ENCODE data around the gene AGBL5. TPM values are rescaled to one million over a fixed set of nuclear protein-coding genes. Genes with fewer than 3 reads are reported as not detected.

AGBL5 gene
- total and polyA plus RNA-seq, 12 donors = 4.2 to 16.8 (median 10.4) TPM

DNA sequence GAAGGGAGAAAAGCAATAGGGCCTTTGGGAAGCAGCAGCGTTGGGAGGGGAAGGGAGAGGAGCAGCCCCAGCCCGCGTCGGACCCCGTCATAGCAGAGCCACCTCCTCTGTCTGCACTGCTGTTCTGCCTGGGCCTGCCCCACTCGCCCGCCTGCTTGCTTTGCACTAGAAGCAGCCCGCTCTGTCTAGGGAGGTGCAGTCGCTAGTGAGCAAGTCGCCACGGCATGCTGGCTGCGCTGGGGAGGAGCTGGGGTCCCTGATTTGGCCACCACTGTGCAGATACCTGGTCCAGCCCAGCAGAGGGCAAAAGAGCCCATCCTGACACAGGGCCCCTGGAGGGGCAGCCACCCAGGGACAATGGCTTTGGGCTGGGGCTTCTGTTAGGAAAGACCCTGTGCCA is 26.7 kb upstream of the AGBL5 start:
- 92 to 94% methylated on average over 12 of the region's 12 CpGs for WGBS, 2 donors
- TF ChIP-seq, protein P1, sequence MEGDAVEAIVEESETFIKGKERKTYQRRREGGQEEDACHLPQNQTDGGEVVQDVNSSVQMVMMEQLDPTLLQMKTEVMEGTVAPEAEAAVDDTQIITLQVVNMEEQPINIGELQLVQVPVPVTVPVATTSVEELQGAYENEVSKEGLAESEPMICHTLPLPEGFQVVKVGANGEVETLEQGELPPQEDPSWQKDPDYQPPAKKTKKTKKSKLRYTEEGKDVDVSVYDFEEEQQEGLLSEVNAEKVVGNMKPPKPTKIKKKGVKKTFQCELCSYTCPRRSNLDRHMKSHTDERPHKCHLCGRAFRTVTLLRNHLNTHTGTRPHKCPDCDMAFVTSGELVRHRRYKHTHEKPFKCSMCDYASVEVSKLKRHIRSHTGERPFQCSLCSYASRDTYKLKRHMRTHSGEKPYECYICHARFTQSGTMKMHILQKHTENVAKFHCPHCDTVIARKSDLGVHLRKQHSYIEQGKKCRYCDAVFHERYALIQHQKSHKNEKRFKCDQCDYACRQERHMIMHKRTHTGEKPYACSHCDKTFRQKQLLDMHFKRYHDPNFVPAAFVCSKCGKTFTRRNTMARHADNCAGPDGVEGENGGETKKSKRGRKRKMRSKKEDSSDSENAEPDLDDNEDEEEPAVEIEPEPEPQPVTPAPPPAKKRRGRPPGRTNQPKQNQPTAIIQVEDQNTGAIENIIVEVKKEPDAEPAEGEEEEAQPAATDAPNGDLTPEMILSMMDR (IDR thresholded peaks at IDR 0.05) = no peak
- Histone ChIP-seq H3K27ac (no peak overlapping the region), H3K9me3 (no peaks in the 10 kb centered on the region), H3K4me3 (no peak overlapping the region), H3K36me3 (peaks cover 0 to 71% (median 4%) of the 10 kb centered on the region in 9 donors), H3K27me3 (no peaks in the 10 kb centered on the region), H3K4me1 (peaks cover 0 to 20% (median 8%) of the 10 kb centered on the region in 9 donors)
- DNase-seq (no peak), ATAC-seq (no peak)
- intact Hi-C loops (cut with DNase I) = loop anchor here in 1 of 10 donors (10.0 kb wide), 1 partner anchor 180 kb away; the partner anchor contains the start of gene DPYSL5

DNA sequence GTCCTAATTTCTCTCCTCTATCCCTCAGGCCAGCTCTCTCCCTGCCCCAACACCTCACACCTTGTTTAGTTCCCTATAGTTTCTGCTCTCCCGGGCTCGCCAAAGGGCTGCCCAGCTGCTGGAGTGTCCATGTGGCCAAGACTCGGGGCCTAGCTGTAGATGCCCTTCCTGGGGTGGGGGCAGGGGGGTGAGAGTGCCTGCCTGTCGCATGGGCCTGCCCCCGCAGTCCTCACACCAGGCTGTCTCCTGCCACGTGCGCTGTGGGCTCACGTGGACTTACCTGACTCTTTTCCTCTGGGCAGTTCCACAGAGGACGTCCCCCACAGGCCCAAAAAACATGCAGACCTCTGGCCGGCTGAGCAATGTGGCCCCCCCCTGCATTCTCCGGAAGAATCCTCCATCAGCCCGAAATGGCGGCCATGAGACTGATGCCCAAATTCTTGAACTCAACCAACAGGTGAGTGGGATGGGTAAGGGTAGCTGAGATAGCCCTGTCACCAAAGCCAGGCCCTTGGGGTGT is 26.1 kb upstream of the AGBL5 start:
- TF ChIP-seq, protein P1 (IDR thresholded peaks at IDR 0.05) = no peak
- peaks cover 0 to 15% (median 7%) of the 10 kb centered on the region in 9 donors for H3K4me1 ChIP-seq
- H3K36me3 ChIP-seq = peaks cover 0 to 74% (median 4%) of the 10 kb centered on the region in 9 donors
- intact Hi-C loops (cut with DNase I) = loop anchor here in 1 of 10 donors (10.0 kb wide), 1 partner anchor 181 kb away; the partner anchor contains the start of gene DPYSL5
- WGBS, 2 donors = 92 to 94% methylated on average over 13 of the region's 13 CpGs
- H3K27me3 ChIP-seq = no peaks in the 10 kb centered on the region
- no peak overlapping the region for H3K4me3 ChIP-seq
- no peaks in the 10 kb centered on the region for H3K9me3 ChIP-seq
- ATAC-seq (no peak), DNase-seq (no peak)
- H3K27ac ChIP-seq = no peak overlapping the region

DNA sequence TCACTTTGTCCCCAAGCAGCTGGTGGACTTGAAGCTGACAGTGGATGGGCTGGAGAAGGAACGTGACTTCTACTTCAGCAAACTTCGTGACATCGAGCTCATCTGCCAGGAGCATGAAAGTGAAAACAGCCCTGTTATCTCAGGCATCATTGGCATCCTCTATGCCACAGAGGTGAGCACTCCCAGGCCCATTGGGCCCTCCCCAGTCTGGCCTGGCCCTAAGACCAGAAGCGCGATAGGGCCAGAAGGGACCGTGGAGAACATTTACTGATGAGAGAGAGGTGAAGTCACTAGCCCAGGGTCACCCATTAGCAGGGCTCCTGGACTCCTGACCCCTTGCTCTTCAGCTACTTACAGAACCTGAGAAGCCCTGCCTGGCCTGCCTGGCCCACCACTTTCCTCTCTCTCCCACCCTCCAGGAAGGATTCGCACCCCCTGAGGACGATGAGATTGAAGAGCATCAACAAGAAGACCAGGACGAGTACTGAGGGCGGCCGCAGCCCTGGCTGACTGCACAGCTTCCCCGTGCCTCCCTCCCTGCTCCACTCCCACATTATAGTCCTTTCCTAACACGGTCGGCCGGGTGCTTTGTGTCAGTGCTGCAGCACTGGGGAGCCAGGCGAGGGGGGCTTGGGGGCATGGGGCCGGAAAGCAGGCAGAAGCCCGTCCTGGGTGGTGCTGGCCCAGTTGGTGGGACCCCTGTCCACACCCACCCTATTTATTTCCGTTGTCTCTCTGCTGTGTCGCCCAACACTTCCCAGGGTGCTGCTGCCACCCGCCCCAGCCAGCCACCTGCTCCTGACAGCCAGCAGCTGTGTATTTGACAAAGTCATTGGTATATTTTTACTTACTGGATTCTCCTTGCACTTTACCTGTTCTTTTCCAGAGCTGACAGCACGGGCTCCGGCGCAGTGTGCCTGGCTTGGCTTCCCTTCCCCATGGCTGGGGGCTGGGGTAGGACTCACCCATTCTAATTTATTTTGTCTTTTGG is 25.3 kb upstream of the AGBL5 start:
- 90 to 92% methylated on average over 24 of the region's 24 CpGs for WGBS, 2 donors
- H3K4me1 ChIP-seq = peaks cover 0 to 7% (median 0%) of the 10 kb centered on the region in 9 donors
- H3K4me3 ChIP-seq = no peak overlapping the region
- TF ChIP-seq, protein P1 (IDR thresholded peaks at IDR 0.05) = no peak
- DNase-seq (no peak), ATAC-seq (no peak)
- peaks cover 0 to 74% (median 4%) of the 10 kb centered on the region in 9 donors for H3K36me3 ChIP-seq
- H3K9me3 ChIP-seq = no peaks in the 10 kb centered on the region
- H3K27me3 ChIP-seq = no peaks in the 10 kb centered on the region
- intact Hi-C loops (cut with DNase I) = loop anchor here in 1 of 10 donors (10.0 kb wide), 1 partner anchor 181 kb away; the partner anchor contains the start of gene DPYSL5
- H3K27ac ChIP-seq = no peak overlapping the region

- ATAC-seq (no peak), DNase-seq (no peak)
- H3K4me3 ChIP-seq = no peak overlapping the region
- no peak overlapping the region for H3K27ac ChIP-seq
- intact Hi-C loops (cut with DNase I) = loop anchor here in 1 of 10 donors (10.0 kb wide), 1 partner anchor 182 kb away; the partner anchor contains the start of gene DPYSL5
- H3K27me3 ChIP-seq = no peaks in the 10 kb centered on the region
- H3K4me1 ChIP-seq = peaks cover 0 to 9% (median 2%) of the 10 kb centered on the region in 9 donors
- no peaks in the 10 kb centered on the region for H3K9me3 ChIP-seq
- 90 to 95% methylated on average over 10 of the region's 10 CpGs for WGBS, 2 donors
- TF ChIP-seq, protein P1 (IDR thresholded peaks at IDR 0.05) = no peak
- H3K36me3 ChIP-seq = peaks cover 0 to 71% (median 4%) of the 10 kb centered on the region in 9 donors
Observed at GRCh38 chr2:27027211-27027651, 24.2 kb upstream of the AGBL5 start.

Data from heart right ventricle (tissue), 16 donors.